ENCODE data around the gene SYTL2.
"Not testable (repeated sequence)": the region's sequence is repeated elsewhere in the genome, so short reads cannot be mapped to it uniquely, and the experiment has no call there.

Gene SYTL2

GRCh38 chr11:85810871-85811611, at the start of gene SYTL2:
Gene SYTL2, minus strand, starts transcription at chr11:85811141. Its CDS starts 53,416 bp downstream, at chr11:85757725.
- peak; percentile 66 for DNase-seq (ENCODE audit: low read depth)

GRCh38 chr11:85859541-85859940, 48.6 kb upstream of the SYTL2 start:
- not testable (repeated sequence) for DNase-seq (ENCODE audit: low read depth)

- no peak for DNase-seq (ENCODE audit: low read depth)
These were observed 46.2 kb upstream of the SYTL2 start for GRCh38 chr11:85857098-85857497.

GRCh38 chr11:85855341-85855656, 44.4 kb upstream of the SYTL2 start, which contains the start of gene CCDC83:
Gene CCDC83, plus strand, starts transcription at chr11:85855383. Its CDS starts 9,741 bp downstream, at chr11:85865124.
- no peak for DNase-seq (ENCODE audit: low read depth)

- DNase-seq (ENCODE audit: low read depth): peak; percentile 72
These were observed 43.8 kb upstream of the SYTL2 start for GRCh38 chr11:85854557-85855340.

- DNase-seq (ENCODE audit: low read depth): no peak
These were observed 43.2 kb upstream of the SYTL2 start for GRCh38 chr11:85854212-85854556.

- not testable (repeated sequence) for DNase-seq (ENCODE audit: low read depth)
These were observed 42.6 kb upstream of the SYTL2 start for GRCh38 chr11:85853541-85853940.

GRCh38 chr11:85852754-85853153, 41.8 kb upstream of the SYTL2 start:
- not testable (repeated sequence) for DNase-seq (ENCODE audit: low read depth)

- DNase-seq (ENCODE audit: low read depth): no peak
These were observed 37.6 kb upstream of the SYTL2 start for GRCh38 chr11:85848556-85848955.

- DNase-seq (ENCODE audit: low read depth): no peak
These were observed 37.1 kb upstream of the SYTL2 start for GRCh38 chr11:85848006-85848405.

GRCh38 chr11:85847436-85847835, 36.5 kb upstream of the SYTL2 start:
- no peak for DNase-seq (ENCODE audit: low read depth)

GRCh38 chr11:85845124-85845631, 34.2 kb upstream of the SYTL2 start:
- DNase-seq (ENCODE audit: low read depth): no peak

- DNase-seq (ENCODE audit: low read depth): no peak
These were observed 33.6 kb upstream of the SYTL2 start for GRCh38 chr11:85844439-85845123.

- DNase-seq (ENCODE audit: low read depth): no peak
These were observed 33.0 kb upstream of the SYTL2 start for GRCh38 chr11:85843929-85844328.

GRCh38 chr11:85840932-85841331, 30.0 kb upstream of the SYTL2 start:
- not testable (repeated sequence) for DNase-seq (ENCODE audit: low read depth)

GRCh38 chr11:85835729-85836128, 24.8 kb upstream of the SYTL2 start:
- no peak for DNase-seq (ENCODE audit: low read depth)

GRCh38 chr11:85835263-85835662, 24.3 kb upstream of the SYTL2 start:
- DNase-seq (ENCODE audit: low read depth): no peak

GRCh38 chr11:85831050-85831449, 20.1 kb upstream of the SYTL2 start:
- DNase-seq (ENCODE audit: low read depth): no peak

GRCh38 chr11:85829172-85829571, 18.2 kb upstream of the SYTL2 start:
- DNase-seq (ENCODE audit: low read depth): no peak

GRCh38 chr11:85828640-85828978, 17.7 kb upstream of the SYTL2 start:
- DNase-seq (ENCODE audit: low read depth): no peak

GRCh38 chr11:85827748-85828639, 17.1 kb upstream of the SYTL2 start:
- peak; percentile 28 for DNase-seq (ENCODE audit: low read depth)

Data from T-helper 22 cell (primary cell).